Cerebellar nuclear complex (tissue), 1 donor: Measurements from ENCODE around the gene YBX2.
"Not testable (repeated sequence)": the region's sequence is repeated elsewhere in the genome, so short reads cannot be mapped to it uniquely, and the experiment has no call there.

ENCODE experiments used
- DNase-seq, 2 experiments: peaks; one replicate each; lab custom pipeline; 2025; lab: John Stamatoyannopoulos, UW

YBX2 gene

DNA sequence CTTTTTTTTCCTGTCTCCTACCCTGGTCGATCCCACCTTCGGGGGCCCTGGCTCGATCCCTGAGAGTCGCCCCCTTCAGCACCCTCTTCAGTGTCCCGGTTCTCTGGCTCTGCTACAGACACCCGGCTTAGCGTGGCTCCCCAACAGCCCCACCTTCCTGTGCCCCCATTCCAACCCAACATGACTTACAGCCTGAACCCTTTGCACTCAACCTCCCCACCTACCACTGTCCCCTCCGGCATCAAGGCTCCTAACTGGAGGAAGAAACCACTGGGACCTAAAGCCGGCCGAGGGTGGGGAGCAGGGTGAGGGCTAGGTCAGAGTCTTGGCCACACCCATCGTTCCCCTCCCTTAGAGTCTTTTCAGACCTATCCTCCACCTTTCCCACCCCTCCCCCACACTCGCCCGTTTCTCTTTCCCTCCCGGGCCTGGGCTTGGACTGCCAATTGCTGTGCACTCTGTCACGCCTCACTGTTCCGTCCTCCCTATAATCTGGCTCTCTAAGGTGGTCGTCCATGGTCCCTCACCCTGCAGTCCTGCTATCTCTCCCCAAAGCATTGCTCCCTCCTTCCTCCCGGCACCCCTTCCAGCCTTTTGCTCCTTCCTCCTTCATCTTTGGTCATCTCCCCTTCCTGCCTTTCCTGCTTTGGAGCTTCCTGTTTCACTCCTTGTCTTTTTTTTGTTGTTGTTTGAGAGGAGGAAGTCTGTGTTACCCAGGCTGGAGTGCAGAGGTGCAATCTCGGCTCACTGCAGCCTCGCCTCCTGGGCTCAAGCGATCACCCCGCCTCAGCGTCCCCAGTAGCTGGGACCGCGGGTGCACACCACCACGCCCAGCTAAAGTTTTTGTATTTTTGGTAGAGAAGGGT lies 31.3 kb downstream of the YBX2 start:
- DNase-seq = no peak

DNA sequence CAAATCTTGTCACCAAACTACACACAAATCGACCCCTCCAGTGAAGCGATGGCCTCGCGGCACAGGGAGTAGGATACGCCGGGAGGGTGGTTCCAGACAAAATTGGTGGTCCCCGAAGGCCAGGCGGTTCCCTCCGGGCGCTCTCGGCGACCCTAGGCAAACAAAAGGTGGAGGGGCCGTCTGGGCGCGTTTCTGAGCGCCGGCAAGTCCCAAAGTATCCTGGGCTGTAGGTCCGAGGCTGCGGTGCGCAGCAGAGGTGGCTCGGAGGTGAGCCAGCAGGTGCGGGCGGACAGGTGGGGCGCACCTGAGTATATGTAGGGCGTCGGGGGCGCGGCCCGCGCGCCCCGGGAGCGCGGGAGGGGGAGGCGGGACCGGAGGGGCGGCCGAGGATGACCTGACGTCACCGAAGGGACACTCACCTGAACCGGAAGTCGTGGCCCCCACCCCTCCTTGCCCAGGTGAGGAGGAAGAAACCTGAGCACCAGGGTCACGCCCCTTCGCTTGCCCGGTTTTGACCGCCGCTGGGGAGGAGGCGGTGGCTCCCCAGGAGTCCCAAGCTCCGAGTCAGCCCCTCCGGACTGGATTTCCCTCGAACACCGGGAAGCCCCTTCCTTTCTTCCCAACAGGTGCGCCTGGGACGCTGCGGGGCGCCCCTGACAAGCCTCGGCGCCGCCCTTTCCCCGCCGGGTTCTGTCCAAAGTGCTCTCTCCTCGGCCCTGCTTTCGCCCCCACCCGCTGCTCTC lies 32.1 kb downstream of the YBX2 start, which contains the start of gene CLDN7:
Gene CLDN7 (minus strand): TSS at position 287 of the 743 bp plus-strand sequence. CDS start 435 bp downstream, outside the sequence.
- DNase-seq = no peak

DNA sequence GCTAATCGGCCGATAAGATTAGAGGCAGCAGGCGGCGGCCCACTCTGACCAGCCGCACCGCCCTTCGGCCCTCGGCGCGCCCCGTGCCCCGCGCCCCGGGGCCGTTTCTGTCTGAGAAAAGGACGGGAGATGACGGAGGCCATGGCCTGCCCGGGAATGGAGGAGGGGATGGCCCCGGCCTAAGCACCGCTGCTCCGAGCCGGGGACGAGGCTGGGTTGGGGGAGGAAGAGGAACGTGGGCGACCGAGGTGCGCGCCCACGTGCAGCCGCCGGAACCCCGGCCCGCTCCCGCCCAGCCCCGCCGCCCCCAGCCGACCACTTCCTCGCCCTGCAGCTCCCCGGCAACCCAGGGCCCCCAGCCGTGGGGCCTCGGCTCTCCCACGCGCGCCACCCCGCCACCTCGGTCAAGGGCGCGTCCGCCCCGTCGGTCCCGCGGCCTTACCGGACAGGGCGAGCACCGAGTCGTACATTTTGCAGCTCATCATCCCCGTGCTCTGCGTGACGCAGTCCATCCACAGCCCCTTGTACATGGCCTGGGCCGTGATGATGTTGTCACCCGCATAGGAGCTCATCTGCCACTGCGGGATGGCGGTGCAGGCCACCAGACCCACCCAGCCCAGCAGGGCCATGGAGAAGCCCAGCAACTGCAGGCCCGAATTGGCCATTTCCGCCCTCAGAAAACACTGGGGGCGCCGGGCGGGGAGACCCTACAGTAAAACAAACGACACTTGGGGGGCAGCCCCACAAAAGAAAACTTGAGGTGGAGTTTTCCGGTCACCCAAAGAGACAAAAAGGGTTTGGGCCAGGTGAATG lies 32.9 kb downstream of the YBX2 start:
- DNase-seq = no peak

DNA sequence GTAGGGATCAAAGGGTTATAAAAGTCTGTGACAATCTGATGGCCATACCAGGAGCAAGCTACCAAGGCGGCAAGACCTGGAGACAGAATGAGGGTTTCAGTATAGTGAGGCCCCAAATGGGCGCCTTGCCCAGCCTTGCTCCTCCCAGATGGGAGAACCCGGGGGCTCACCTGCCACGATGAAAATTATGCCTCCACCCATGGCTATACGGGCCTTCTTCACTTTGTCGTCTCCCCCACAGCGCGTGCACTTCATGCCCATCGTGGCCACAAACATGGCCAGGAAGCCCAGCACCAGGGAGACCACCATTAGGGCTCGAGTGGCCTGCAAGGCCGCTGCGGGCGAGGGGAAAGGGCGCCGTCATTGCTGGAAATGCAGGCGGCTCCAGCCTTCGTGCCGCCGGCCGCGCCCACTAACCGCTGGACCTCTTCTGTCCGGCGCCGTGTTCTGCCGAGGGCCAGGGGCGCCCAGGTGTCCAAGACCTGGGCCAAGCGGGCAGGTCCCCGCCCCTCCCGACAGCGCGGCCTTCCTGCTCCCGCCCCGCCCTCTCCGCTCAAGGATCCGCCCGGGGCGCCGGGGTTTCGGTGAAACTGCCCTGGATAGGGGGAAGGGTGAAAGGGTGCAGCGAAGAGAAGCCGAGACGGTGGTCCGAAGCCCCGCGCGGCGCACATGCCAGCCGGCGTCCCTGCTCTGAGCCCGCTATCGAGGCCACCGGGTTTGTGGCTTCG lies 33.6 kb downstream of the YBX2 start:
- no peak for DNase-seq

DNA sequence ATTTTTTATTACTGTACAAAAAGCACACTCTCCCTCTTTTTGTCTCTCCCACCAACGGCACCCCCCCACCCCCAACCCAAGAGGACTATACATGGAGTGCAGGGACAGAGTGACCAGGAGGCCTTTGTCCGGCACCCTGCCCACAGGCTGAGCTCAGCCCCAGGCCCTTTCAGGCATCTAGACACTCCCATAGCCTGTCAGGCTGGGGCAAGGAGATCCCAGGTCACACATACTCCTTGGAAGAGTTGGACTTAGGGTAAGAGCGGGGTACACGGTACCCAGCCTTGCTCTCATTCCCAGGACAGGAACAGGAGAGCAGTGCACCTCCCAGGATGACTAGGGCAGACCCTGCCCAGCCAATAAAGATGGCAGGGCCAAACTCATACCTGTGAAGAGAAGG lies 34.3 kb downstream of the YBX2 start:
- no peak for DNase-seq

DNA sequence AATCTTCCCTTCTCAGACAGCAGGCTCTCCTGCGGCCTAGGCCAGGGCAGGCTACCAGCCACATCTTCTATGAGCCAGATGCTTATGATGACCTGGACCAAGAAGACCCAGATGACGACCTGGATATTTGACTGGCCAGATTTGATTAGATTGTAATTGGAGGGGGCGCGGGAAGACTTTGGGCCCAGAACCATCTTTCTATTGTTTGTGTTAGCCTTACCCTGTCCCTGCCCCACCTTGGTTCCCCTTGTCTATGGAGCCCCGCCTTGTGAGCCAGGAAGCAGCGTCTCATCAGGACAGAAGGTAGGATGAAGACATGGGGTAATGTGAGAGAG lies 34.9 kb downstream of the YBX2 start:
- DNase-seq = no peak

DNA sequence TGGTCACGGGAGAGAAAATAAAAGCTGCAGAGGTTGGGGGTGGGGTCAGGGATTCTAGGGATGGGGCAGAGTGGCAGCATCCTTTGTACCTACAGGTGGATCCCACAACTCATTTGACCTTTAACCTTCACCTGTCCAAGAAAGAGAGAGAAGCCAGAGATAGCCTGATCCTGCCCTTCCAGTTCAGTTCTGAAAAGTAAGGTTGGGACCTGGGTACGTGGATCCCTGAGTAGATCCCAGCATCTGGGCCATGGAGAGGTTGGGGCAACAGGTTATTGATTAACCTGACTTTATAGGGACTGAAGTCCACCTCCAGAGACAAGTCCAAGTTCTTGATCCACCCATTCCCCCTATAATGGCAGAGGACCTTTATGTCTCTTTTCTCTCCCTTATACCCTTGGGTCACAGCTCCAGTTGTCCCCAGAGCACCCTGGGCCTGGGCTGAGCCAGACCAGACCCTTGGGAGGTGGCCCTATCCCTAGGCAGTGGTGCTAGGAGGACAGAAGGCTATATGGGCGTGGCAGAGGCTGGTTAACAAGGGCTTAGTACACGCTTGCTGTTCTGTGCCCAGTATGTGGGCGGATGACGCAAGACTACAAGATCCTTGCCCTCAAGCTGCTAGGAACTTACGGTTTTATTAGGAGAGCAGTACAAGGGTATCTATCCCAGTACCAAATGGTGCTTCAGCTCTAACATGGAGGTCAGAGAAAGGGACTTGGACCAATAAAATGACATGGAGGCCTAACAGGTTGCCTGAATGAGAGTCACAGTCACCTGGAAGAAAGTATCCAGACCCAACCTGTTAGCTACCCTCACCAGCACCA lies 35.5 kb downstream of the YBX2 start:
- DNase-seq = no peak

DNA sequence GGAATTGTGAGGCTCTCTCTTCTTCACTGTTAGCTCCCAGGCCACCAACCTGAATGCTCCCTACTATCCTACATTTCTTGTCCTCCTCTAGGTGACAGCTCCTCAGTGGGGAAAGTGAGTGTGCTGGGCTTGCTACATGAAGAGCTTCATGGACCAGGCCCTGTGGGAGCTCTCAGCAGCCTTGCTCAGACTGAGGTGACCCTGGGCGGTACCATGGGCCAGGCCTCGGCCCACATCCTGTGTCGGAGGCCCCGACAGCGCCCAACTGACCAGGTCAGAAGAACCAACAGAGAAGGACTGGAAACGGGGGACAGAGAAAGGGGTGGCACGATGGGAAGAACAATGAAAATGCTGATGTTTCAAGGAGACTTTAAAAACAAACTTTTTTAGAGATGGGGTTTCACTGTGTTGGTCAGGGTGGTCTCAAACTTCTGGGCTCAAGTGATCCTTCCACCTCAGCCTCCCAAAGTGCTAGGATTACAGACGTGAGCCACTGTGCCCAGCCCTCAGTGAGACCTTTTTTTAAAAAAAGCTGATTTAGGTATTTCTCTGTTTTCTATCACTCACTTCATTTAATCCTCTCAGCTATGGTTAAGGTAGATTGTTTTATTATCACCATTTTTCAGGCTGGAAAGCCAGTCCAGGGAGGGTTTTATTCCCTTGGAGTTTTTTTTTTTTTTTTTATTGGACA lies 37.5 kb downstream of the YBX2 start:
- no peak for DNase-seq

DNA sequence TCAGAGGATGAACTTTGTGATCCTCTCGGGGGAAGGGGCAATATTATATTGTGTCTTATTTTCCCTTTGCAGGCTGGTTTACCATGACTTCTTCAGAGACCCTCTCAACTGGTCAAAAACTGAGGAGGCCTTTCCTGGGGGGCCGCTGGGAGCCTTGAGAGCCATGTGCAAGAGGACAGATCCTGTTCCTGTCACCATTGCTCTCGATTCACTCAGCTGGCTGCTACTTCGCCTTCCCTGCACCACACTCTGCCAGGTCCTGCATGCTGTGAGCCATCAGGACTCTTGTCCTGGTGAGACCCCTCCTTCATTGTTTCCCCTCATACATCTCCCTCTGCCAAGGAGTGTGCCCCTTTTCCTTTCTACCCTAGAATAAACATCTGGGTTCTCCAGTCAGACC lies 39.9 kb downstream of the YBX2 start:
- no peak for DNase-seq

DNA sequence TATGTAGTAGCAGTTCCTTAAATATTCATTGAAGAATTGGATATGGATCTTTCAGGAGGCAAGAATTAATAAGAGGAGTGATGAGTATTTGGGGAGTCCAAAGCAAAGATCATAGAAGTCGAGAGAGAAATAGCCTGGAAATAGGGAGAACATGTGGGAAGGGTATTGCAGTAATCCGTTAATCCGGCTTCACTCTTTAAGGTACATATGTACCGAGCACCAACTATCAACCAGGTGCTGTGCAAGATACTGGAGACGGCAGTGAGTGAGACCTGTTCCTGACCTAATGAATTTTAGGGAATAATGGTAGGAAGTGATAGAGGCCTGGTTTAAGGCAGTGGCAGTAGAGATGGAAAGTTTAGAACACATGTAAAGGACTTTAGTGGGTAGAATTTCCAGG lies 41.4 kb downstream of the YBX2 start:
- DNase-seq = no peak

DNA sequence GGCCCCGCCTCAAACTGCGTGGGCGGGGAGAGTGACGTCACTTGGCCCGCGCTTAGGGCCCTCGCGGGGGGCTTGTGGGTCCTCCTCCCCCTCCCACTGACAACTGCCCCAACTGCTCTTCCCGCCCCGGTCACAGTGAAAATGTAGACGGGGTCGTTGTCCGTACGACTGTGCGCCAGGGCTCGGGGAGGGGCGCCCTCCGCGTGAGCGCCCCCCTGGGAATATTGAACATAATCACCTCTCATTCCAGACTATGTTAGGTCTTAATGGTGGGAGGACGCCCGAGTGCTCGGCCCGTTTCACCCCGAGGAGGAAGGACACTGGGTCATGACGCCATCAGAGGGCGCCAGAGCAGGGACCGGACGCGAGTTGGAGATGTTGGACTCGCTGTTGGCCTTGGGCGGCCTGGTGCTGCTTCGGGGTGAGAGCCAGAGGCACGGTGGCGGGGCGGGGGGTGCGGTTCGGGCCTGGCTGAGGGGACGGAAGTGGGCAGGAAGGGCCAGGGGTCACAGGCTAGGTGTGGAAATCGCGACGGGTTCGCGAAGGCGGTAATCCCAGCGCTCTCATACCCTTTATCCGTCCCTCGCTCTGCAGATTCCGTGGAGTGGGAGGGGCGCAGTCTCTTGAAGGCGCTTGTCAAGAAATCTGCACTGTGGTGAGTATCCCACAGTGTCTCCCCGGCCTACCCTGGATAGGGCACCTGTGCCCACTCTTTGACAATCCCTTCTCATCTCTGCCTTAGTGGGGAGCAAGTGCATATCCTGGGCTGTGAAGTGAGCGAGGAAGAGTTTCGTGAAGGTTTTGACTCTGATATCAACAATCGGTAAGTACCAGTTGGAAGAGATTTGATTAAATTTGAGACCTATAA lies 42.0 kb downstream of the YBX2 start, which contains the start of gene ELP5:
Gene ELP5 (plus strand): TSS at position 40 of the 868 bp plus-strand sequence. CDS start 336 bp downstream, at position 376.
- DNase-seq = peak; percentile 64 to 87

DNA sequence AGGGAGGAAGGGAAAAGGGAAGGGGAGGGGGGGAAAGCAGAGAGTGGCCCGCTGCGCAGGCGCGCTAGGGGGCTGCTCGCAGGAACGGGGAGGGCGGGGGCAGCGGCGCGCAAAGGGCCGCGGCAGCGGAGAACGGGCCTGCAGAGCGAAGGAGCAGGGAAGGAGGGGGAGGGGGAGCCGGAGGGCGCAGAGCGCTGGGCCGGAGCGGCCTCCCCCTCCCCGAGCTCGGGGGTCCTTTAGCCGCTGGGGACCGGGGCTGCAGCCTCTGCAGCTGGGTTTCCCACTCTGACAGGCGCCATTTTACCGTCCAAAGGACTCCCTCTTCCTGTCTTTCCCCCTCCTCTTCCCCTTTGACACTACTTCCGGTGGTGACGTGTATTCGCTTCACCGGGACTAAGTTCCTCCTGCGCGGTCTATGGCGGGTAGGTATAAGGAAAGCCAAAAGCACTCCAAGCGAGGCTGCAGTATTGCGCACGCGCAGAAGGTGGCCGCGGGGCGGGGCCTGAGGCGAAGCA lies 42.7 kb downstream of the YBX2 start, which contains the start of gene CTDNEP1:
Gene CTDNEP1 (minus strand): TSS at position 74 of the 515 bp plus-strand sequence. CDS start 438 bp downstream, outside the sequence.
- DNase-seq = peak; percentile 92 to 99

DNA sequence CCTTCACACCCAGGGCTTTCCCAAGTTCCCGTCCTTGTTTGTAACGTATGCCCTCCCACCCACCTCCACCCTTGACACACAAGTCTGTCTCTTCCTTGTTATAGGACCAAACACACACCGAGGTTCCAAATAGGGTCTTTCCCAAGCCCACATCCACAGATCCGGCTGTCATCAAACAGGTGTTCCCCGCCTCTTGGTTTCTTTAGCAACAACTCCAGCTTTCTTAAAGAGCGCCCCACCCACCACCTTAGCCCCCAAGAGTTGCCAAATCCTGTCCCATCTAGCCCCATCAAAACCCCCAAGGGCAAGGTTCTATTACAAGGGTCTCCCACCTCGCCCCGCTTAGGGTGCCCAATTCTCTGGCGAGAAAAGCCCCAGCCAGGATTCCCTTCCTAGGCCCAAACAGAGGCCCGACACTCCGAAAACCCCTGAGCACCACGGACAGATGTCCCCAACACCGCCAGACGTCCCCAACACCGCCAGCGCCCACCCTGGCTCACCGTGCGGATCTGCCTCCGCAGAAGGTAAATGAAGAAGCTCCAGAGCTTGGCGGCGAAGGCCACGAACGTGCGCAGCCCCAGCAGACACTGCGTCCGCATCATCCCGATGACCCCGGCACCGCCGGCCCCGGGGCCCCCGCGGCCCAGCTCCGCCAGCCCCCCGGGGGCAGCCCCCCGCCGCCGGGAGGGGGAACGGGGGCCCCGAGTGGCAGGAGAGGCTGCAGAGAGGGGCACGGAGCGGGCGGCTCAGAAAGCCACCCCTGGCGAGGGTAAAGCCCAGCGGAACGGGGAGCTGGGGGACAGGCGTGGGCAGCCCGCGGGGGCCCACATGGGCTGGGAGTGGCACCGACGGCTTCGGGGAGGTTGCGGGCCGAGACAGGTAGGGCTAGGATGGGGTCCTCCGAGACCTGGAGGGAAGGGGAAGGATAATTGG lies 43.5 kb downstream of the YBX2 start:
- DNase-seq = no peak

DNA sequence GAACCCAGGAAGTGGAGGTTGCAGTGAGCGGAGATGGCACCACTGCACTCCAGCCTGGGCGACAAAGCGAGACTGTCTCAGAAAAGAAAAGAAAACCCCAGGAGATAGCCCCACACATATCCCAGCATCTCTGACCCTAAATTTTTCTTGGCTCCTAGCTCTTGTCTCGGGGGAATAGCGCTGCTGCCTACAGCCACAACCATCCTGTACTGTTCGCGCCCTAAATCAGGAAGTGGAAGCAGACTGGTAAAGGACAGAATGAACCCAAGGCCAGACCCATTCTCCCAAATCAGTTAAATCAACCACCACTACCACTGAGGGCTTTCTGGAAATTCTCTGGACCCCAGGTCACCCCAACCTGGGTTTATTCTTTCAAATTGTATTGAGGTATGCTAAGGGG lies 44.6 kb downstream of the YBX2 start:
- no peak for DNase-seq

DNA sequence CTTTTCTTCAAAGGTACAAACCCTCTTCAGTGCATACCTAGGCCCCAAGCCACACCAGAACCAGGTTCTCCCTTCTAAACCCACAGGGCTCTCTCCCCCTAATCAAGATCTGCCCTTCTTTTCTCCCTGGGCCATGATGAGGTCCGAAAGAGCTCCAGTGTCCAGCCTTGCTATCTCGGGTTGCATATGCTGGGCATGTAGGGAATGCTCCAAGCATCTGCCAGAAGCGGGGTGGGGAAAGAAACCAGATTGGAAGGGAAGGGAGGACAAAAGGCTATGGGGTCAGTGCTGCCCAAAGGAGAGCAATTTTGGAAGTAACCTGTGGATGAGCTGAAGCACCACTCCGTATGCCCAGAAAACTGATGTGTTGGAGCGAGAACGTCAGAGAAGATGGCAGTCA lies 45.2 kb downstream of the YBX2 start:
- DNase-seq = no peak

DNA sequence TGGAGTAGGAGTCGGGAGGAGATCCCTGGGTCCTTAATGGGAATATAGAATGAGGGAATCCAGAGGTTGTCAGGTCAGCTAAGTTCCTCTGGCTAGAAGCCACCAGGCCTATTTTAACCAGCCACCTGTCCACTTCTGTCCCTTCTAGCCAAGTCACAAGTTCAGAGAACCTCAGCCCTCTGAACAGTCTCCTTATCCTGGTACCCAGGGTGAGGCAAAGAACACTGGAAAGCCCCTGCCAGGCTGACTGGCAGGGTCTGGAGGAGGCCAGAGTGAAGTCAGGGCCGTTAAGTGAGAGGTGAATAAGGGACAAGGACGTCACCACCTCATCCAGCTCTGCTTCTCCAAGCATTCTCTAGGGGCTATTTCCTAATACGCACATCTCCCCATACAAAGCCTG lies 45.6 kb downstream of the YBX2 start:
- no peak for DNase-seq

DNA sequence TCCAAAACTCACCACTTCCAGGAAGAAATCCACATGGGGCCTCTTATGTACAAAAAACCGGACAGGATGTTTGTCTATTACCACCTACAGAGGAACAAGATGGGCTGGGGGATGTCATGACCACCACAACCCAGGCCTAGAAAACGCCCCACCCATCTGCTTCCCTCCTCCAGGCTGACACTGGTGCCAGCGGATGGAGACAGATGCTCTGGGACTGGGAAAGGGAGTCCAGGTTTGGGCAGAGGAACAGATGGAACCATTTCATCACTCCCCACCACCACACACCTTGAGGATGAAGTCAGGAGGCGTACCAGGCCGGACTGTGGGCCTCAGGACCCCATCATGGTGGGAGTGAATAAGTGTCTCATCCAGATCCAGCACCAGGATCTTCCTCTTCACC lies 47.7 kb downstream of the YBX2 start:
- no peak for DNase-seq

DNA sequence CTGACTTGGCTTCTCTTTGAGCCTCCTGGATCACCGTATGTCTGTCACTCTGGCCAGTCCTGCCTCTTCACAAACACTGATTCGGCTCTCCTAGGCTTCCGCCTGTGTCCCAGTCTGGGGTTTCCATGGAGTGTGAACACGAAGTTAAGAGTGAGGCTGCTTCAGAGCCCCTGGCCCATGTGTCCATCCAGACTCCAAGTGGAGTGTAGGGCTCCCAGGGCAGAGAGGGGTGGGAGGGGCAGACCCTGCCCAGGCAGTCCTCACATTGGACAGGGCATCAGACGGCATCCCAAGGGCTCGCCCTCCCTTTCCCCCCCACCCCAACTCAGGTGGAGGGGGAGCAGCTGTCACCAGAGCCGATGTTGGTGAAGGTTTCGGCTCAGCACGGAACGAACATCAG lies 50.6 kb downstream of the YBX2 start:
- DNase-seq = not testable (repeated sequence)
